PFSK-1 (cell line): ENCODE data around the gene ANKFY1.

Experiments
- FOXP2 ChIP-seq: optimal IDR thresholded peaks from 2 replicates; pipeline ENCODE3; 2011; ENCODE audit warnings: borderline replicate concordance, control low read depth, inconsistent platforms; ENCODE audit not compliant: insufficient read depth; ENCODE audit errors: extremely low read length, extremely low read depth
- POLR2AphosphoS5 ChIP-seq: IDR thresholded peaks from 2 replicates; pipeline ENCODE4 v1.6.1; 2012; ENCODE audit warnings: low read depth, mild to moderate bottlenecking, control low read depth, low read length, moderate library complexity
- SIN3A ChIP-seq: IDR thresholded peaks from 2 replicates; pipeline ENCODE4 v1.6.1; 2012; ENCODE audit warnings: mild to moderate bottlenecking, low read length, moderate library complexity, borderline replicate concordance; ENCODE audit not compliant: insufficient read depth
- TAF1 ChIP-seq: IDR thresholded peaks from 2 replicates; pipeline ENCODE4 v1.6.1; 2012; ENCODE audit warnings: low read length, control low read depth, borderline replicate concordance; ENCODE audit not compliant: insufficient read depth
- TF ChIP-seq, protein P1 (sequence below), 2 experiments: IDR thresholded peaks; 2 replicates each; pipeline versions ENCODE4 v1.6.1 to v1.8.0; 2011 to 2012; ENCODE audit warnings: low read depth in 2 of 2, low read length in 2 of 2, control low read depth in 1 of 2, inconsistent platforms in 1 of 2, mild to moderate bottlenecking in 1 of 2, moderate library complexity in 1 of 2; ENCODE audit not compliant: insufficient read depth in 1 of 2

DNA sequence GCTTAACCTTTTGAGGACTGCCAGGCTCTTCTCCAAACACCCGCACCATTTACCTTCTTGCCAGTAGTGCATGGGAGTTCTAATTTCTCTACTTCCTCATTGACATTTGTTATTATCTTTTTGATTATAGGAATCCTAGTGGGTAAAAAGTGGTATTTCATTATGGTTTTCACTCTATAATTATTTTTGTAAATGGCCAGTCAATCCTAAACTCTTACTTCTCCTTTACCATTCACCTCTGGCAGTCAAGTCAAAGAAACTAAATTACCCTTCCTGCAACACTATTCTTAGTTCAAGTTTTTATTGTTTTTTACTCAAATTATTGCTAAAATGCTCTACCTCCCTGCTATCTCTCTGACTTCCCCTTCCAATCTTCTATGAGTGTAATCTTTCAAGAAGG, 29.8 kb upstream of the ANKFY1 start:
- TF ChIP-seq, protein P1, sequence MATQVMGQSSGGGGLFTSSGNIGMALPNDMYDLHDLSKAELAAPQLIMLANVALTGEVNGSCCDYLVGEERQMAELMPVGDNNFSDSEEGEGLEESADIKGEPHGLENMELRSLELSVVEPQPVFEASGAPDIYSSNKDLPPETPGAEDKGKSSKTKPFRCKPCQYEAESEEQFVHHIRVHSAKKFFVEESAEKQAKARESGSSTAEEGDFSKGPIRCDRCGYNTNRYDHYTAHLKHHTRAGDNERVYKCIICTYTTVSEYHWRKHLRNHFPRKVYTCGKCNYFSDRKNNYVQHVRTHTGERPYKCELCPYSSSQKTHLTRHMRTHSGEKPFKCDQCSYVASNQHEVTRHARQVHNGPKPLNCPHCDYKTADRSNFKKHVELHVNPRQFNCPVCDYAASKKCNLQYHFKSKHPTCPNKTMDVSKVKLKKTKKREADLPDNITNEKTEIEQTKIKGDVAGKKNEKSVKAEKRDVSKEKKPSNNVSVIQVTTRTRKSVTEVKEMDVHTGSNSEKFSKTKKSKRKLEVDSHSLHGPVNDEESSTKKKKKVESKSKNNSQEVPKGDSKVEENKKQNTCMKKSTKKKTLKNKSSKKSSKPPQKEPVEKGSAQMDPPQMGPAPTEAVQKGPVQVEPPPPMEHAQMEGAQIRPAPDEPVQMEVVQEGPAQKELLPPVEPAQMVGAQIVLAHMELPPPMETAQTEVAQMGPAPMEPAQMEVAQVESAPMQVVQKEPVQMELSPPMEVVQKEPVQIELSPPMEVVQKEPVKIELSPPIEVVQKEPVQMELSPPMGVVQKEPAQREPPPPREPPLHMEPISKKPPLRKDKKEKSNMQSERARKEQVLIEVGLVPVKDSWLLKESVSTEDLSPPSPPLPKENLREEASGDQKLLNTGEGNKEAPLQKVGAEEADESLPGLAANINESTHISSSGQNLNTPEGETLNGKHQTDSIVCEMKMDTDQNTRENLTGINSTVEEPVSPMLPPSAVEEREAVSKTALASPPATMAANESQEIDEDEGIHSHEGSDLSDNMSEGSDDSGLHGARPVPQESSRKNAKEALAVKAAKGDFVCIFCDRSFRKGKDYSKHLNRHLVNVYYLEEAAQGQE (IDR thresholded peaks at IDR 0.05; ENCODE audit: insufficient read depth in 1 of 2, low read depth in 2 of 2, low read length in 2 of 2): no peak
- TF ChIP-seq POLR2AphosphoS5 (no peak), TAF1 (no peak), SIN3A (no peak), FOXP2 (no peak)
